Myometrial cell (primary cell): Measurements from ENCODE around the gene MRPL24. TPM values are rescaled to one million over a fixed set of nuclear protein-coding genes. Genes with fewer than 3 reads are reported as not detected.

Source experiments
- total RNA-seq: library from RNA; depleted of rRNA; stranded (reverse); fragments of >200 nt; gene quantifications from 2 replicates; pipeline ENCODE4 v1.2.3, GENCODE V29; 2015

The MRPL24 gene
- 95.7 and 127 TPM in 2 replicates for total RNA-seq

DNA sequence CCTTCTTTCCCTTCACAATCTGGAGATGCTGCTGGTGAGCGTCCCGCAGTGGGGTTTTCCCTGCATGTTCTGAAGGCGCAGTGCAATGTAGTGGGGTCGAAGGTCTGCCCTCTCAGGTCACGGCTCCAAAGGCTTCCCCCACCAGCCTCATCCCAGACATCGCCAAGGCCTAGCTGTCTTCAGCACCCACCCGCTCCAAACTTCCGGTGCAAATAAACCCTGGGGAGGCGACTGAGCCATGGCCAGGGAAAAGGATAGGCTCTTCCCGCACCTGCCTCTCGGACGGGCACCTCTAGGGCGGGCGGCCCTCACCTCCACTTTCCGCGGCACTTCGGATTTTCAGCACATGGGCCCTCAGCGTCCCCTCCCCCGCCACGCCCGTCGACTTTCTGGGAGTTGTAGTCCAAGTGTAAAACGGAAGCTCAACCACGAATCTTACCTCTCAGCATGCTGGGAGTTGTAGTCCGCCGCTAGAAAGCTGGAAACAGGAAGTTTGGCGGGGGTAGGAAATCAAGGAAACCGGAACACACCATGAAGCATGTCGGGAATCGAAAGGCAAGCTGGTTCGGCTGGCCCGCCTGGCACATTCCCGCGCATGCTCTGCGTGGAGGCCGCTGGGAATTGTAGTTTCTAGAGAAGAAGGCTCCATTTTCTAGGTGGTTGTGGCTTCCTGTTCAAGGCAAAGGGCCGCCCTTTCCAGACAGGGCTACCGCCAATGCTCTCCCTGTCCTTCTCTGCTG is at the start of gene MRPL24:
Gene MRPL24, minus strand, starts transcription at position 348 of the 740 bp plus-strand sequence. CDS start 2,384 bp downstream, outside the sequence.

DNA sequence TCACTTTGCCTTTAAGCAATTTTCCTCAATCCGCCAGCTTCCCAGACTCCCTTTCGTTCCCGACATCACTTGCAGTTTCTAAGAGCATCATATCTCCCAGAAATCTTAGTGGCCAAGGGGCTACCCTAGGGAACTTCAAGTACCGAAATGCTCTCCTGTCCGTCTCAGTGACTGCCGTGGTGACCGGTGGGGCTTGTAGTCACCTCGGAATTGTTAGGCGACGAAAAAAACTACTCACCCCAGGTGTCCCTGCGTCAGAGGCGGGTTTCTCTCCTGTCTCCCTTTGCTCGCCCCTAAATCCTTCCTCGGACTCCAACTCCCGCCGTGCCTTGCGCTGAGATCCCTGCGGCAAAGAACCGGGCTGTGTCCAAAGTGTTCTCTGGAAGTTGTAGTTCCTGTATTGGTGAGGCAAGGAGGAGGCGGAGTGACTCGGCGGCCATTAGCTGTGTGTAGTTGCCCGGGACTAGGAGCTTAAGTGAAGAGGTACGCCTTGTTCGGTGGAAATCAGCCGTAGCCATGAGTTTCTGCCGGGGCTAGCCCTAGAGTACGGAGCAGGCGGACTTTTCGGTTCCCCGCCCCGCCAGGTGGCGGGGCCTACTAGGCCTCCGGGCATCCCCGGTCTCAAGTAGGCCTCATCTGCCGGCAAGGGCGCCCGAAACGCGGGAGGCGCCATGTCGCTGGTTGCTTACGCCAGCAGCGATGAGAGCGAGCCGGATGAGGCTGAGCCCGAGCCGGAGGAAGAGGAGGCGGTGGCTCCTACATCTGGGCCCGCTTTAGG is 26.4 kb upstream of the MRPL24 start, which contains the start of gene PRCC:
Gene PRCC, plus strand, starts transcription at position 435 of the 778 bp plus-strand sequence. Its CDS starts 237 bp downstream, at position 672.

DNA sequence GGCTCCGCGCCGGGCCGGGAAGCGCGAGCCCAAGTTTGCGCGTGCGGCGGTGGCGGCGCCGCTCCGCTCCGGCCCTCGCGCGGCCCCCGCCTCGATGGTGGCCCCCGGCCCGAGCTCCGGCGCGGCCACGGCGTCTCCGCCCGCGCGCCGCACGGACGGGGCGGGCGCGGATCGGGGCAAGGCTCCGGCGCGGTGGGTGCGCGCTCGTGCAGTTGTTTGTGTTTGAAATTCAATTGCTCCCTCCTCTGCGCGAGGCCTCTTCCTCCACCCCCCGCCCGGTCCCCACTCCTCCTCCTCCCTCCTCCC is 10.5 kb upstream of the MRPL24 start, which contains the start of gene HDGF:
Gene HDGF, minus strand, starts transcription at position 225 of the 306 bp plus-strand sequence. CDS start 246 bp downstream, outside the sequence.

DNA sequence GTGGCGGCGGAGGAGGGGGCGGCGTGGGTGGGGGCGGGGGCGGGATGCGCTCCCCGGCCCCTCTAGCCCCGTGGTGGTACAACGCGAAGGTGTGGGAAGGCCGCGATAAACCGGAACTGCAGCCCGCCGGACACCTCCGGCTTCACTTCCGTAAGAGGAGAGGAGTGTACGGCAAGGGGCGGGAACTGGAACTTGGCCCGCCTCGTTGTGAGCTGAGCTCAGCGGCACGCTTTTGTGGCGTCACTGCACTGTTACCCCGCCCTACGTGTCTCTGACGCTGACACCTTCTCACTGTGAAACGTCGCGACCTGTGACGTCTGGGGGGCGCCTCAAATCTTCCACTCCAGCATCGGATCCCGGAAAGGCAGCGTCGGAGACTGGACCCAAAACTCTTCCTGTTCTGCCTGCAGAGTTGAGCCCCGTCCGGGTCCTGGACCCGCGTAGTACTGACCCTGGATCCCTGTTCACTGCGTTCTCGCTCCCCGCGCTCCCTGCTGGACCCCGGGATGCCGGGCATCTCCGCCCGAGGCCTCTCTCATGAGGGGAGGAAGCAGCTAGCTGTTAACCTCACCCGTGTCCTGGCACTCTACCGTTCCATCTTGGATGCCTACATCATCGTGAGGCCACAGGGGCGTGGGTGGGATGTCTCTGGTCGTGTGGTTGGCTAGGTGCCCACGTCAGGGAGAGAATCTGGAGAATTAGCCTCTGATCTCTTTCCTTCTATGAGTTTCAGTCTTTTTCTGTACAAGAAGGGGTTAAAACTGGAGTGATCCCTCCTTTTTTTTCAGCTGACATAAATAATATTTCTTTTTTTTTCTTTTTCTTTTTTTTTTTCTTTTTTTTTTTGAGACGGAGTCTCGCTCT is 12.1 kb downstream of the MRPL24 start, which contains the start of gene ISG20L2:
Gene ISG20L2, minus strand, starts transcription at position 168 of the 864 bp plus-strand sequence. CDS start 1,114 bp downstream, outside the sequence.

DNA sequence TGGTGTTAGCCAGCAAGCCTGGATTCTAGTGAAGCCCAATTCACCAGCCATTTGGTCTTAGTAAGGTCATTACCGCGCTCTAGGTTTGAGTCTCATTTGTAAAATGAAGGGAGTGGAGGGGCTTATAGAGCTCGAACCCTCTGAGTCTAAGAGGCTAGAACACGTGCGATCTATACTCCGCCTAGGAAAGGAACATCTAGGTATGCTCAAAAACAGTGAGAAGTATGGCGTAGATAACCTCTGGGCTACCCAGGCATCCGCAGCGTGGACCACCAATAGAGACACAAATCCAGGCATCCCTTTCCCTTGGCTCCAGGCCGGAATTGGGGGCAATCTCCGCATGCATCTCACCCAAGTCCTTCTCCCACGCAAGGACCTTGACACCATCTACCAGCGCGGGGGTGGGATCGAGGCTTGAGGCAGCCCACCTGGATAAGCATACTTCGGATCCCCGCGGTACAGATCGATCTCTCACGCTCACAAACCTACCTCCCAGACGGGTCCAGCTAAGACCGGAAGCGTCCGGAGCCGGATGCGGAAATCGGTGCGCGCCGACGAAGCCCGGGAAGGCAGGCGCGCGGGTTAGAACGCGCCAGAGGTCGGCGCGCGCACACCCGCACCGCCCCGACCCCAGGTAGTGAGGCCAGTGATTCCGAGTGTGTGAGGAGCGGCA is 12.8 kb downstream of the MRPL24 start, which contains the start of gene METTL25B:
Gene METTL25B, plus strand, starts transcription at position 544 of the 673 bp plus-strand sequence. CDS start 636 bp downstream, outside the sequence.

DNA sequence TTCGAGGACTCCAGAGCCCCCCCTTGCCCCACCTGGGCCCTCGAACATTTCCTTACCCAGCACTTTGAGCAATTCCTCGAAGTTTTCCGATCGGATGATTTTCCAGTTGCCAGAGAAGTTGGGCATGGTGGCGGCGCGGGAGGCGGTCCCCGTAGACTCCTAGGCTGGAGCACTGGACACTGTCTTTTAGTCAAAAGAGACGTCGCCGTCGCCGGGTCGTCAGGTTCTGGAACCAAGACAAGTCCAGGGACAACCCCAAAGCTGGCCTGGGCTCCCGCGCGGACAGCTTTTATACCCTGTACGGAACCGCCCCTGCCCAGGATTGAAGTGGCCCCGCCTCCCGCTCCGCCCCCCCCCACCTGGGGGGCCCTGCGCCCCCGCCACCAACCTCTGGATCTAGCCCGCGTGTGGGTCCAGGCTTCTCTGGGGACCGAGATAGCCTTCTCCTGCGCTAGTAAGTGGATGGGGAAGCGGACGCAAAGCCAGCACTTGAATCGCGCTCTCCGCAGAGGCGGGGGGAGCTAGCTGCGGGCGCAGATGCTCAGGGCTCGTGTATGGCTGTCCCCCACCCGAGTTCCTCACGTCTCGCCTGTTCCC is 35.5 kb downstream of the MRPL24 start, which contains the start of gene CRABP2:
Gene CRABP2, minus strand, starts transcription at position 263 of the 597 bp plus-strand sequence. Its CDS starts 137 bp downstream, at position 126.

Other genes starting within 250 kb of the MRPL24 start
- gene MEF2D, start 240.3 kb downstream of the MRPL24 start, total RNA-seq, result 10.4 and 21.1 TPM in 2 replicates
- 24.8 and 29.4 TPM in 2 replicates for gene IQGAP3, start 168.5 kb downstream of the MRPL24 start, total RNA-seq
- not detected in 2 replicates for gene TTC24, start 161.4 kb downstream of the MRPL24 start, total RNA-seq
- gene NAXE, start 149.3 kb downstream of the MRPL24 start, total RNA-seq, result 76.2 and 93.1 TPM in 2 replicates
- gene GPATCH4, start 139.6 kb downstream of the MRPL24 start, total RNA-seq, result 9.8 and 17.9 TPM in 2 replicates
- not detected in 2 replicates for gene HAPLN2, start 121.7 kb downstream of the MRPL24 start, total RNA-seq
- gene BCAN, start 99.0 kb downstream of the MRPL24 start, total RNA-seq, result not detected in 2 replicates
- 50.5 and 65.4 TPM in 2 replicates for gene NES, start 63.7 kb downstream of the MRPL24 start, total RNA-seq
- 38.1 and 39.7 TPM in 2 replicates for gene CRABP2, start 35.5 kb downstream of the MRPL24 start, total RNA-seq
- 10.7 and 11.9 TPM in 2 replicates for gene METTL25B, start 12.6 kb downstream of the MRPL24 start, total RNA-seq
- 8.6 and 16.1 TPM in 2 replicates for gene ISG20L2, start 12.3 kb downstream of the MRPL24 start, total RNA-seq
- gene HDGF, start 10.6 kb upstream of the MRPL24 start, total RNA-seq, result 222 and 227 TPM in 2 replicates
- gene PRCC, start 26.4 kb upstream of the MRPL24 start, total RNA-seq, result 35.3 and 36.3 TPM in 2 replicates
- gene SH2D2A, start 75.8 kb upstream of the MRPL24 start, total RNA-seq, result 0.86 TPM in 1 of 2 replicates, not detected in the other
- gene INSRR, start 118.0 kb upstream of the MRPL24 start, total RNA-seq, result not detected in 2 replicates
- gene NTRK1, start 119.8 kb upstream of the MRPL24 start, total RNA-seq, result 1.2 TPM in 1 of 2 replicates, not detected in the other
- 14.7 and 17.9 TPM in 2 replicates for gene PEAR1, start 152.6 kb upstream of the MRPL24 start, total RNA-seq
- gene LRRC71, start 179.5 kb upstream of the MRPL24 start, total RNA-seq, result not detected in 2 replicates